Psoas muscle (tissue), 8 donors: Measurements from ENCODE around the gene TEX30. TPM values are rescaled to one million over a fixed set of nuclear protein-coding genes. Genes with fewer than 3 reads are reported as not detected.

Experiments
- ATAC-seq, 4 donors: fragments of 200-7000 bp; cut with Tn5 transposase; one replicate each; pipeline ENCODE4 v1.9.1; 2020; ENCODE audit warnings: moderate library complexity in 3 of 4, mild to moderate bottlenecking in 2 of 4
- DNase-seq, 2 donors: peaks; one replicate each; pipeline ENCODE4 v3.0.0-alpha.2; 2020
- H3K27ac ChIP-seq: fragments of 200-600 bp; one replicate; pipeline ENCODE4 v1.8.0; 2022
- H3K27me3 ChIP-seq, 3 donors: fragments of 200-600 bp in 1 of 3; one replicate each; pipeline versions ENCODE4 v1.6.1 to v1.8.0; 2013 to 2022; ENCODE audit warnings: low read length in 2 of 3, mild to moderate bottlenecking in 2 of 3, moderate library complexity in 1 of 3; ENCODE audit not compliant: insufficient read depth in 3 of 3
- H3K36me3 ChIP-seq, 2 donors: fragments of 200-600 bp in 1 of 2; one replicate each; pipeline versions ENCODE4 v1.6.1 to v1.8.0; 2013 to 2022; ENCODE audit warnings: low read depth in 1 of 2, mild to moderate bottlenecking in 1 of 2, moderate library complexity in 1 of 2; ENCODE audit not compliant: insufficient read depth in 1 of 2
- H3K4me1 ChIP-seq: fragments of 200-600 bp; one replicate; pipeline ENCODE4 v1.8.0; 2022
- H3K4me3 ChIP-seq: fragments of 200-600 bp; one replicate; pipeline ENCODE4 v1.8.0; 2022; ENCODE audit warnings: mild to moderate bottlenecking
- H3K9me3 ChIP-seq: fragments of 200-600 bp; one replicate; pipeline ENCODE4 v1.8.0; 2022
- WGBS, 3 donors: extraction: QIAGEN DNeasy Blood & Tissue Kit; methylation state at CpG; one replicate each; pipeline versions ENCODE4 v1.1.6 to v1.1.7; 2013; 5-methylcytosine and 5-hydroxymethylcytosine counted together
- intact Hi-C, 2 donors: fragments of 100-400 bp; cut with DNase I; formaldehyde crosslinking; loops; one replicate each; pipeline versions ENCODE4 v1.11.0 to v1.14.2; 2022
- polyA plus RNA-seq, 3 donors: library from polyadenylated mRNA; stranded (reverse); fragments of 200-250 nt; gene quantifications; one replicate each; pipeline ENCODE4 v1.2.3, GENCODE V29; 2013
- total RNA-seq, 4 donors: library from RNA; stranded (reverse); fragmentation: NEBNext Ultra II Directional in 2 of 4; extraction: Animal tissue kit (Norgen Biotek cat#: 25700) in 2 of 4; gene quantifications; one replicate each; pipeline versions ENCODE4 v1.2.1 to v1.2.4, GENCODE V29; 2021 to 2023
- TF ChIP-seq, protein P1 (sequence below): fragments of 200-600 bp; IDR thresholded peaks from one replicate; pipeline ENCODE4 v1.8.0; 2022; ENCODE audit warnings: antibody characterized with exemption
- donor health status: healthy with polysubstance abuse.
- donor health status: DM: no; HTN: no; CAD: no; lungs with moderate emphysema.
- donor health status: Bipolar disorder and iron deficiency.
- donor health status: healthy.
- donor health status: DM: yes; HTN: yes; CAD: no.
- donor health status: DM: no; HTN: no; CAD: no.
- donor health status: DM: no; HTN: no; CAD: no.
- donor health status: DM: yes; HTN: yes; CAD: no.

The TEX30 gene
- total and polyA plus RNA-seq, 7 donors, result 4.8 to 20.6 (median 6.9) TPM

DNA sequence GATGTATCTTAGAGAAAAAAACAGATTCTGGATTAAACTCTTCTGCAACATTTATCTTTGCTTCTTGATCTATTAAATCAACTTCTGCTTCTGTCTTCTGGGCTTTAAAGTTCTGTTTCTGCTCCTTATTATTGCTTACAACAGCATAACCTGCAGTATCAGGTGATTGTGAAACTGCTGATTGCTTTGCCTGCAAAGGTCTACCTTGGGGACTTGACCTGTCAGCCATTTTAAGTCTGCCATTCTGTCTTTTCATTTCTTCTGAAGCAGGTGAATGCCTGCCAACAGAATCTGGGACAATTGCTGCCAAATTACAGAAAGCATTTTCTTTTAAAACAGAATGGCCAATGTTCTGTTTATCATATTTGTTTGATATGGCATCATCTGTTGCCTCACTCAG is 31.1 kb downstream of the TEX30 start:
- TF ChIP-seq, protein P1, sequence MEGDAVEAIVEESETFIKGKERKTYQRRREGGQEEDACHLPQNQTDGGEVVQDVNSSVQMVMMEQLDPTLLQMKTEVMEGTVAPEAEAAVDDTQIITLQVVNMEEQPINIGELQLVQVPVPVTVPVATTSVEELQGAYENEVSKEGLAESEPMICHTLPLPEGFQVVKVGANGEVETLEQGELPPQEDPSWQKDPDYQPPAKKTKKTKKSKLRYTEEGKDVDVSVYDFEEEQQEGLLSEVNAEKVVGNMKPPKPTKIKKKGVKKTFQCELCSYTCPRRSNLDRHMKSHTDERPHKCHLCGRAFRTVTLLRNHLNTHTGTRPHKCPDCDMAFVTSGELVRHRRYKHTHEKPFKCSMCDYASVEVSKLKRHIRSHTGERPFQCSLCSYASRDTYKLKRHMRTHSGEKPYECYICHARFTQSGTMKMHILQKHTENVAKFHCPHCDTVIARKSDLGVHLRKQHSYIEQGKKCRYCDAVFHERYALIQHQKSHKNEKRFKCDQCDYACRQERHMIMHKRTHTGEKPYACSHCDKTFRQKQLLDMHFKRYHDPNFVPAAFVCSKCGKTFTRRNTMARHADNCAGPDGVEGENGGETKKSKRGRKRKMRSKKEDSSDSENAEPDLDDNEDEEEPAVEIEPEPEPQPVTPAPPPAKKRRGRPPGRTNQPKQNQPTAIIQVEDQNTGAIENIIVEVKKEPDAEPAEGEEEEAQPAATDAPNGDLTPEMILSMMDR, result no peak
- Histone ChIP-seq H3K4me3 (no peak overlapping the region), H3K36me3 (no peaks in the 10 kb centered on the region), H3K27me3 (peaks cover 0 to 6% (median 0%) of the 10 kb centered on the region in 3 donors), H3K9me3 (no peaks in the 10 kb centered on the region), H3K27ac (no peak overlapping the region), H3K4me1 (no peaks in the 10 kb centered on the region)
- intact Hi-C loops, result no loop called here
- no peak for ATAC-seq
- DNase-seq, result no peak

DNA sequence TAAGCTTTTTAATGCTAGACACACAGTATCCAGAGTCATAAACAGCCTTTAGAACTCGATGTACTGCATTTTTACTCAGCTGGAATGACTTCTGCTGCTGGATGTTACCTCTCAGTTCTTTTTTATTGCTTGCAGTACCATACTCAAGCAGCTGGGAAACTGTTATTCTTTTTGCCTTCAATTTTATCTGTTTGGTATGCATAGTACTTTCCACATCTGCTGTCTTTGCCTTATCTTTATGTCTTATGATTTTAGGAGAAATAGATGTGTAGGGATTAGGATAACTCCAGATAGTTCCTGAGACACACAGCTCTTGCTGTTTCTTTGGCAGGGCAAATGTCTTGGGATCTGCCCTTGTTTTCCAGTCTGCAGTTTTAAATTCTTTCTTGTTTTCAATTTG is 31.5 kb downstream of the TEX30 start:
- TF ChIP-seq, protein P1, result no peak
- Histone ChIP-seq H3K4me1 (no peaks in the 10 kb centered on the region), H3K27ac (no peak overlapping the region), H3K9me3 (no peaks in the 10 kb centered on the region), H3K27me3 (peaks cover 0 to 6% (median 0%) of the 10 kb centered on the region in 3 donors), H3K4me3 (no peak overlapping the region), H3K36me3 (no peaks in the 10 kb centered on the region)
- intact Hi-C loops, result no loop called here
- WGBS, 3 donors, result 39 to 53% (median 50%) methylated on average over 1 of the region's 1 CpG
- no peak for ATAC-seq
- DNase-seq, result no peak

DNA sequence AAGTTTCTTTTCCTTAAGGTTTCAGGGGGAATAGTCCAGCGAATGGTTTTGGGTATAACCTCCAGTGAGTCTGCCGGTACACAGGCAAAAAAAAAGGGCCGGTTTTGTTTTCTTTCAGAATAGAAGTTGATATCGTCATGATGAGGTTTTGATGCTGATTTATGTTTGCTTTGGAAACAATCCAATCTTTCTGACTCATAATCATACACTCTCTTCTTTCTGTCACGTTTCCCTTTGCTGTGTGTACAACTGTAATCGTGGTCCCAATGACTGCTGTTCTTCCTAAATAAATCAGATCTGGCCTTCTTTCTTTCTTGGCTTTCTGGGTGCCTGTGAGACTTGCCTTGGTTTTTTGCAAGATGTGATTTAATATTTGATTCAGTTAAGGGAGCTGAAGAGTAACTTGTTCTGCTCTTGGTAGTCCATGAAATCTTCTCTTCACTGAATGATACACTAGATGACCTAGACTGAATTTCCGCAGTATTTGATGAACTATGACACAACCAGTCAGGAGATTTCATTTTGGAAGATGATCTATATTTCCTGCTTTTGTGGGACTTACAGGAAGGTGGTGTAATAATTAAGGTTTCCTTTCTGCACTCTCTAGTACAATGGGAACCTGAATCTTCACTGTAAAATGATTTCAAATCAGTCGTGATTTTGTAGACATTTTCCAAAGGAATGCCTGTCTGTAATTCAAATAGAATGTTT is 43.9 kb downstream of the TEX30 start:
- Histone ChIP-seq H3K27ac (no peak overlapping the region), H3K9me3 (no peaks in the 10 kb centered on the region), H3K36me3 (no peaks in the 10 kb centered on the region), H3K4me3 (no peak overlapping the region), H3K27me3 (no peaks in the 10 kb centered on the region), H3K4me1 (no peaks in the 10 kb centered on the region)
- intact Hi-C loops, result no loop called here
- ATAC-seq (no peak), DNase-seq (no peak)
- 44 to 54% (median 50%) methylated on average over 8 of the region's 8 CpGs for WGBS, 3 donors
- TF ChIP-seq, protein P1, result no peak

DNA sequence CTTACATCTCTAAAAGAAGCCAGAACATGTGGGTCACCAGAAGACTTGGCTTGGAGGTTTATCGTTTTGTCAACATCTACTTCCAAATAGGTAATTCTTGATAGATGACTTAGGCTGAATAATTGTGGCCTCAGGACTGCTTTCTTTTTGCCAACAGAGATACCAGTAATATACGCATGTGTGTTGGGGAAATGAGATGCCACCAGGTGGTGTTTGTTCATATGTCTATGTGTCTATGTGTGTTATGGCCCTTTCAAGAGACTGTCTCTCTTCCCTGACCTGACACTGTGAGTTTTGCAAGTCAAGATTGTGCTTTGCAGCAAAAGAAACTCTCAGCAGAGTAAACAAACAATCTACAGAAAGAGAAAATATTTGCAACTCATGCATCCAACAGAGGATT is 47.2 kb downstream of the TEX30 start:
- ATAC-seq, result no peak
- H3K27ac ChIP-seq, result no peak overlapping the region

More for the DNA sequence above, 47.2 kb downstream of the TEX30 start:
- H3K27me3 ChIP-seq, result no peaks in the 10 kb centered on the region
- H3K9me3 ChIP-seq, result no peaks in the 10 kb centered on the region
- TF ChIP-seq, protein P1, result no peak
- no peak for DNase-seq
- no peak overlapping the region for H3K4me3 ChIP-seq
- no peaks in the 10 kb centered on the region for H3K36me3 ChIP-seq
- peaks cover 6% of the 10 kb centered on the region for H3K4me1 ChIP-seq
- intact Hi-C loops, result no loop called here
- WGBS, 3 donors, result 75 to 79% (median 77%) methylated on average over 2 of the region's 2 CpGs
